Stimulated activated naive B cell treated with anti-CD40 and anti-IgM and Interleukin-4, amounts not matched to agents 10 μg/mL and 1 μg/mL and 100 μg/mL, for 72 hours (primary cell): ENCODE data around the gene EGLN2.
A peak's percentile ranks its signal among the peaks of the same experiment; 100 is the strongest.
"Not testable (repeated sequence)": the region's sequence is repeated elsewhere in the genome, so short reads cannot be mapped to it uniquely, and the experiment has no call there.

Experiments used
- ATAC-seq, 2 donors: fragments of 150-1000 bp; cut with Tn5 transposase; replicated peaks; 2 replicates each; pipeline ENCODE4 v1.10.0; 2021; ENCODE audit warnings: moderate library complexity in 1 of 2
- DNase-seq: peaks from one replicate; pipeline ENCODE4 v3.0.0; 2021
- H3K27ac Mint-ChIP-seq: one replicate; pipeline ENCODE4 v1.8.0; 2022; ENCODE audit warnings: mild to moderate bottlenecking, mixed read lengths
- H3K27me3 Mint-ChIP-seq, 2 donors: one replicate each; pipeline ENCODE4 v1.8.0; 2022; ENCODE audit warnings: mixed read lengths in 2 of 2
- H3K36me3 Mint-ChIP-seq, 2 donors: one replicate each; pipeline ENCODE4 v1.8.0; 2022; ENCODE audit warnings: mixed read lengths in 2 of 2, mild to moderate bottlenecking in 1 of 2
- H3K4me1 Mint-ChIP-seq, 2 donors: one replicate each; pipeline ENCODE4 v1.8.0; 2022; ENCODE audit warnings: mixed read lengths in 2 of 2, mild to moderate bottlenecking in 1 of 2
- H3K4me3 Mint-ChIP-seq, 2 donors: one replicate each; pipeline ENCODE4 v1.8.0; 2022; ENCODE audit warnings: mild to moderate bottlenecking in 2 of 2, mixed read lengths in 2 of 2, moderate library complexity in 1 of 2
- H3K9me3 Mint-ChIP-seq, 2 donors: one replicate each; pipeline ENCODE4 v1.8.0; 2022; ENCODE audit warnings: mixed read lengths in 2 of 2, mild to moderate bottlenecking in 1 of 2

EGLN2 gene

DNA sequence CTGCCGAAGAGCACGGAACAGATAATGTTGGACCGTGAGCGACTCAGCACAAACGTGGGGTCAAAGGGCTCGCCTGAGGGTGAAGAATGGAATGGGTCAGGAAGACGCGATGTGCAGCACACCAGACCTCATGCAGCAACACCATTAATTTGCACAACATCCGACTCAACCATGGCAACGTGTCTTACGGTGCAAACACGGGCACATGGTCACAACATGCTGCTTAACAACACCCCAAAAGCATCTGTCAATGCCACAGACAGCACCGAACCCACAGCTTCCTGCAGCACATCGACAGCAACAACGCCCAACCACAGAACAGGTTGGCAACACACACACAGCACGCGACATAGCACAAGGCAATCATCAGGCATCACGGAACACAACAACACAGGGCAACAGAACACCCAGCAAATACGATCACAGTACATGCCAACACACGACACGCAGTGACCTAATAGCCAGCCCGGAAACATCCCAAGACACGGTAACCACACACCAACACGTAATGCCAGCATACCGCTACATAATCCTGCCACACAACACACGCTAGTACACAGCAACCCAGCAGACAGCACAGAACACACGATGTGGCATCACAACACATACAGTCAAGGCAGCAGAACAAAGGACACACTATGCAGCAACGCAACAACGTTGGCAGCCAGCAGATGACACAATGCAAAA lies 27.9 kb downstream of the EGLN2 start:
- not testable (repeated sequence) for DNase-seq, H3K27ac Mint-ChIP-seq, H3K4me3 Mint-ChIP-seq, ATAC-seq, H3K27me3 Mint-ChIP-seq, H3K9me3 Mint-ChIP-seq
- Mint-ChIP-seq H3K4me1 (peaks cover 17 to 22% of the 10 kb centered on the region in 2 donors), H3K36me3 (peaks cover 15 to 26% of the 10 kb centered on the region in 2 donors)

DNA sequence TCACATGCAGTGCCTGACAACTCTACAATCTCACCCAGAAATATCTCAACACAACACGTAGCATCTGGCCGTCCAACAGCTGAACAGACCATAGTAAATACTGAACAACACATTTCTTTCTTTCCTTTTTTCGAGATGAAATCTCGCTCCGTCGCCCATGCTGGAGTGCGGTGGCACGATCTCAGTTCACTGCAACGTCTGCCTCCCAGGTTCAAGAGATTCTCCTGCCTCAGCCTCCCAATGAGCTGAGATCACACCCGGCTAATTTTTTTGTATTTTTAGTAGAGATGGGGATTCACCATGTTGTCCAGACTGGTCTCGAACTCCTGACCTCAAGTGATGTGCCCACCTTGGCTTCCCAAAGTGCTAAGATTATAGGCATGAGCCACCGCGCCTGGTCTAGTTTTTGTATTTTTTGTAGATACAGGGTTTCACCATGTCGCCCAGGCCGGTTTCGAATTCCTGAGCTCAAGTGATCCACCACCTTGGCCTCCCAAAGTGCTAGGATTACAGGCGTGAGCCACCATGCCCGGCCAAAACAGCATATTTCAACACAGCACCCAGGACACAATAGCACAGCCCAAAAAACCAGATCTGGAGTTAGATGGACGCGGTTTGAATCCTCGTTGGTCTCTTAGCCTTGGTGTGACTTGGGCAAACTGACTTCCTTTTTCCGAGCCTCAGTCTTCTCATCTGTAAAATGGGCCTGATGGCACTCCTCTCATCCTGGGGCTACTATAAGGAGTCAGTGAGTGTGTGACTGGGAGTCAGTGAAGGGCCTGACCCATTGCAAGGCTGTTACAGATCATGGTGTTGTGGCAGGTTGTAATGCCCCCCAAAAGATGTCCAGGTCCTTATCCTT lies 28.6 kb downstream of the EGLN2 start:
- H3K27ac Mint-ChIP-seq: no peak overlapping the region
- no peaks in the 10 kb centered on the region for H3K9me3 Mint-ChIP-seq
- no peaks in the 10 kb centered on the region for H3K27me3 Mint-ChIP-seq
- no peak overlapping the region for H3K4me3 Mint-ChIP-seq
- ATAC-seq (no peak), DNase-seq (no peak)
- peaks cover 15 to 26% of the 10 kb centered on the region in 2 donors for H3K36me3 Mint-ChIP-seq
- peaks cover 16% of the 10 kb centered on the region in 2 donors for H3K4me1 Mint-ChIP-seq

DNA sequence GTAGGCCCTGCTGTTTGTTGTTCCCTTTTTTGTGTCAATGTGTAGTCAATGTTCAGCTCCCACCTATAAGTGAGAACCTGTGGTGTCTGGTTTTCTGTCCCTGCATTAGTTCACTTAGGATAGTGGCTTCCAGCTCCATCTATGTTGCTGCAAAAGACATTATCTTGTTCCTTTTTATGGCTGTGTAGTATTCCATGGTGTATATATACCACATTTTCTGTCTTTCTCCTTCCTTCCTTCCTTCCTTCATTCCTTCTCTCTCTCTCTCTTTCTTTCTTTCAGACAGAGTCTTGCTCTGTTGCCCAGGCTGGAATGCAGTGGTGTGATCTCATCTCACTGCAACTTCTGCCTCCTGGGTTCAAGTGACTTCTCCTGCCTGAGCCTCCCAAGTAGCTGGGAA lies 30.2 kb downstream of the EGLN2 start:
- H3K36me3 Mint-ChIP-seq: peaks cover 15 to 26% of the 10 kb centered on the region in 2 donors
- no peak overlapping the region for H3K4me3 Mint-ChIP-seq
- DNase-seq: no peak
- H3K27ac Mint-ChIP-seq: no peak overlapping the region
- H3K4me1 Mint-ChIP-seq: peaks cover 0 to 2% of the 10 kb centered on the region in 2 donors
- H3K9me3 Mint-ChIP-seq: no peaks in the 10 kb centered on the region
- H3K27me3 Mint-ChIP-seq: no peaks in the 10 kb centered on the region
- no peak for ATAC-seq

DNA sequence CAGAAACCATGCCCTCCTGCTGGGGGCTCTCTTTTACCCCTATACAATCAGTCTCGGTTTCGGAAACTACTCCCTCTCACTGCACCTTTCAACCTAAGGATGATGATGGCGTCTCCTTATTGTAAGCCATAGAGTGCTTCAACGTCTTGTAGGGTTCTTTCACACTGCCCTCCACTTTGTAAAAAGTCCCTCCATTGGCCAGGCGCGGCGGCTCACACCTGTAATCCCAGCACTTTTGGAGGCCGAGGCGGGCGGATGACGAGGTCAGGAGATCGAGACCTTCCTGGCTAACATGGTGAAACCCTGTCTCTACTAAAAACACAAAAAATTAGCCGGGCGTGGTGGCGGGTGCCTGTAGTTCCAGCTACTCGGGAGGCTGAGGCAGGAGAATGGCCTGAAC lies 31.8 kb downstream of the EGLN2 start:
- not testable (repeated sequence) for H3K4me1 Mint-ChIP-seq, ATAC-seq, H3K27ac Mint-ChIP-seq

DNA sequence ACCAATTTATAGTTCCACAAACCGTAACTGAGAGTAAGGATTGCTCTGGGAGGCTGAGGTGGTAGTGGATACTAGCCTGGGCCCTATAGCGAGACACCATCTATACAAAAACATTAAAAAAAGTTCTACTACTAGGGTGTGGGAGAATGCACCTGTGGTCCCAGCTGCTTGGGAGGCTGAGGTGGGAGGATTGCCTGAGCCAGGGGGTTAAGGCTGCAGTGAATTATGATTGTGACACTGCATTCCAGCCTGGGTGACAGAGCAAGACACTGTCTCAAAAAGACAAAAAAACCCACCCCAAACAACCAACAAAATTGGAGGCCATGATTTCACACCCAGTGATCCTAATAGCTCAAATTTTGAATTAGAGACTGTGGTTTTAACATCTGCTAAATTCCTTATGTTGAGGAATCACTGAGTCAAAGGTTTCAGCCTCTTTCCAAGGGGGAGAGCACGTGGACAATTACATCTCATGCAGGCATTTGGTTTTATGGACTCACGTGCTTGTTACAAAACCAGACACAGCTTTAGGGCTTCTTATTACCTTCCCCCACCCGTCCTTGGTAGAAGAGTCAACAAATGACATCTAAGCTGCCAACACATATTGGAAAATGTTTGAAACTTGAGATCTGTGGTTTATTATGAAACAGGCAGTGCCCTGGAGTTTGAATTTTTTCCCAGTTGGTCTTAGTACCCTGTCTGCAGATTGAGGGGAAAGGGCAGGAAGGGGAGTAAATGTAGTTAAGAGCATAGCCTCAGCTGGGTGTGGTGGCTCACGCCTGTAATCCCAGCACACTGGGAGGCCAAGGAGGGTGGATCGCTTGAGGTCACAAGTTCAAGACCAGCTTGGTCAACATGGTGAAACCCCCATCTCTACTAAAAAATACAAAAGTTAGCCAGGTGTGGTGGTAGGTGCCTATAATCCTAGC lies 32.8 kb downstream of the EGLN2 start:
- ATAC-seq (no peak), DNase-seq (no peak)
- Mint-ChIP-seq H3K27ac (no peak overlapping the region), H3K4me1 (no peaks in the 10 kb centered on the region), H3K36me3 (peaks cover 13 to 19% of the 10 kb centered on the region in 2 donors), H3K27me3 (no peaks in the 10 kb centered on the region), H3K4me3 (no peak overlapping the region), H3K9me3 (no peaks in the 10 kb centered on the region)

More for the DNA sequence above, 31.8 kb downstream of the EGLN2 start:
- peaks cover 15 to 26% of the 10 kb centered on the region in 2 donors for H3K36me3 Mint-ChIP-seq
- DNase-seq, H3K9me3 Mint-ChIP-seq, H3K27me3 Mint-ChIP-seq, H3K4me3 Mint-ChIP-seq: not testable (repeated sequence)

DNA sequence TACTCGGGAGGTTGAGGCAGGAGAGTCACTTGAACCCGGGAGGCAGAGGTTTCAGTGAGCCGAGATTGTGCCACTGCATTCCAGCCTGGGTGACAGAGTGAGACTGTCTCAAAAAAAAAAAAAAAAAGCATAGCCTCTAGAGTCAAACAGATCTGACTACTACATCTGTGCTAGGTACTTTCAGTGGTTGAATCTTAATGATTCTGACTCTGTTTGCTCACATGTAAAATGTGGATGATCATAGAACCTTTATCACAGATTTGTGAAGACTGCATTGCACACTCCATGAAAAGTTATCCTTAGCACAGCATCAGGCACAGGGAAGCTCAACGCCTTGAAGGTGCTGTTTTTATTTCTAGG lies 33.4 kb downstream of the EGLN2 start:
- H3K9me3 Mint-ChIP-seq, H3K4me3 Mint-ChIP-seq, H3K27ac Mint-ChIP-seq, H3K27me3 Mint-ChIP-seq, DNase-seq, ATAC-seq, H3K4me1 Mint-ChIP-seq: not testable (repeated sequence)
- peaks cover 7 to 13% of the 10 kb centered on the region in 2 donors for H3K36me3 Mint-ChIP-seq

DNA sequence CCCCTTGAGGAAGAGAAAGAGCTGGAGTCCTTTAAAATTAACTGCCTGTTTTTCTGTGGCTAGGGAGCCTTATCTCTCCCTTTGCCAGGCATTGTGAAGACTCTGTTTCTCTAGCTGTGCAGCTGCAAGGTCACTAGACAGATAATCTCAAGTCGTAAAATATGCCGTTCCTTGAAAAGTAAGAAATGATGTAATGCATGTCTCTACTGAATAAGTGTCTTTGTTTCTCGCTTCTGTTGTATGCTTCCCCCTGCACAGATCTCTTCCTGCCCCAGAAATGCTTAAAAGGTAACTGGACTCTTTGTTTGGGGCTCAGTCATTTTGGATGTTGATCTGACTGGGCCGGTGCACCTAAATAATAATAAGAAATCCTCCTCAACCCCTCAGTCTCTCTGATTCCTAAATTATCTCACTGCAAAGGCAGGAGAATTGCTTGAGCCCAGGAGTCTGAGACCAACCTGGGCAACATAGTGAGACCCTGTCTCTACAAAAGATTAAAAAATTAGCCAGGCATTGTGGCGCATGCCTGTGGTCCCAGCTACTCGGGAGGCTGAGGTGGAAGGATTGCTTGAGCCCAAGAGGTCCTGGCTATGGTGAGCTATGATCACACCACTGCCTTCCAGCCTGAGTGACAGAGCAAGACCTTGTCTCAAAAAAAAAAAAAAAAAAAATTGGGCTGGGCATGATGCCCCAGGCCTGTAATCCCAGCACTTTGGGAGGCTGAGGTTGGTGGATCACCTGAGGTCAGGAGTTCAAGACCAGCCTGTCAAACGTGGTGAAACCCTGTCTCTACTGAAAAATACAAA lies 34.9 kb downstream of the EGLN2 start:
- H3K36me3 Mint-ChIP-seq, H3K9me3 Mint-ChIP-seq, ATAC-seq, H3K27ac Mint-ChIP-seq, H3K27me3 Mint-ChIP-seq, H3K4me1 Mint-ChIP-seq, H3K4me3 Mint-ChIP-seq, DNase-seq: not testable (repeated sequence)

DNA sequence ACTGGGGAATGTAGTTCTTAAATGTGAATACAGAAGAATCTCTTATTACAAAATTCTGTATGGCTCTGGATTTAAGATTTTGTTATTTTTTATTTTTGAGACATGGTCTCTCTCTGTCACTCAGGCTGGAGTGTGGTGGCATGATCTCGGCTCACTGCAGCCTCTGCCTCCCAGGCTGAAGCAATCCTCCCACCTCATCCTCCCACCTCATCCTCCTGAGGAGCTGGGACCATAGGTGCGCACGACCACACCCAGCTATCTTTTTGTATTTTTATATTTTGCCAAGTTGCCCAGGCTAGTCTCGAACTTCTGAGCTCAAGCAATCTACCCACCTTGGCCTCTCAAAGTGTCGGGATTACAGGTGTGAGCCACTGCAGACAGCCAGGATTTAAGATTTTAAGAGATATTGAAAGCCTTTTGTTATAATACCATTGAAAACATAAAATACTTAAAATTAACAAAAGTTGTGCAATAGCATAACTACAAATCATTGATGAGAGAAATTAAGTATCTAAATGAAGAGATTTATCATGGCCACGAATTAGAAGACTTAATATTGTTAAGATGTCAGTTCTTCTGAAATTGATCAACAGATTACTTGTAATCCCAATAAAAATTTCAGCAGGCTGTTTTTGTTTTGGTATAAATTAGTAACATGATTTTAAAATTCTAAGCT lies 37.9 kb downstream of the EGLN2 start:
- Mint-ChIP-seq H3K36me3 (no peaks in the 10 kb centered on the region), H3K9me3 (no peaks in the 10 kb centered on the region), H3K4me1 (no peaks in the 10 kb centered on the region), H3K27me3 (peaks cover 9 to 11% of the 10 kb centered on the region in 2 donors), H3K27ac (no peak overlapping the region), H3K4me3 (no peak overlapping the region)
- DNase-seq: no peak
- ATAC-seq: no peak

DNA sequence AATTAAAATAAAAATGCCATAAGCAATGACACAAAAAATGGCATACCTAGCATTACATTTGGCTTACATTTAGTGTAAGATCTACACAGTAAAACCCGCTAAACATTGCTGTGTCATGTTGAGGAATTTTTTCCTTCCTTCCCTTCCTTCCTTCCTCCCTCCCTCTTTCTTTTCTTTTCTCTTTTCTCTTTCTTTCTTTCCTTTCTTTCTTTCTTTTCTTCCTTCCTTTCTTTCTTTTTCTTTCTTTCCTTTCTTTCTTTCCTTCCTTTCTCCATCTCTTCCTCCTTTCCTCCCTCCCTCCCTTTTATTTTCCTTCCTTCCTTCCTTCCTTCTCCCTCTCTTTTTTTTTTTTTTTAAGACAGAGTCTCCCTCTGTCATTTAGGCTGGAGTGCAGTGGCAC lies 39.5 kb downstream of the EGLN2 start:
- H3K36me3 Mint-ChIP-seq, H3K9me3 Mint-ChIP-seq, H3K4me3 Mint-ChIP-seq, ATAC-seq, DNase-seq, H3K4me1 Mint-ChIP-seq, H3K27ac Mint-ChIP-seq: not testable (repeated sequence)
- H3K27me3 Mint-ChIP-seq: peaks cover 9 to 11% of the 10 kb centered on the region in 2 donors

DNA sequence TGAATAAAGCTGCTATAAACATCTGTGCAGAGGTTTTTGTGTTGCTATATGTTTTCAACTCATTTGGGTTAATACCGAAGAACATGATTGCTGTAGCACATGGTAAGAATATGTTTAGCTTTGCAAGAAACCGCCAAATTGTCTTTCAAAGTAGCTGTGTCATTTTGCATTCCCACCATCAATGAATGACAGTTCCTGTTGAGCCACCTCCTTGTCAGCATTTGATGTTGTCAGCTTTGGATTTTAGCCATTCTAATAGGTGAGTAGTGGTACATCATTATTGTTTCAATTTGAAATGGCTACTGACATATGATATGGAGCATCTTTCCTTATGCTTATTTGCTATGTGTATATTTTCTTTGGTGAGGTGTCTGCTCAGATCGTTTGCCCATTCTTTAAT lies 43.0 kb downstream of the EGLN2 start:
- not testable (repeated sequence) for H3K9me3 Mint-ChIP-seq, ATAC-seq, H3K27ac Mint-ChIP-seq, H3K36me3 Mint-ChIP-seq, H3K4me3 Mint-ChIP-seq, DNase-seq
- H3K27me3 Mint-ChIP-seq: peaks cover 15 to 22% of the 10 kb centered on the region in 2 donors
- peaks cover 6 to 18% of the 10 kb centered on the region in 2 donors for H3K4me1 Mint-ChIP-seq

DNA sequence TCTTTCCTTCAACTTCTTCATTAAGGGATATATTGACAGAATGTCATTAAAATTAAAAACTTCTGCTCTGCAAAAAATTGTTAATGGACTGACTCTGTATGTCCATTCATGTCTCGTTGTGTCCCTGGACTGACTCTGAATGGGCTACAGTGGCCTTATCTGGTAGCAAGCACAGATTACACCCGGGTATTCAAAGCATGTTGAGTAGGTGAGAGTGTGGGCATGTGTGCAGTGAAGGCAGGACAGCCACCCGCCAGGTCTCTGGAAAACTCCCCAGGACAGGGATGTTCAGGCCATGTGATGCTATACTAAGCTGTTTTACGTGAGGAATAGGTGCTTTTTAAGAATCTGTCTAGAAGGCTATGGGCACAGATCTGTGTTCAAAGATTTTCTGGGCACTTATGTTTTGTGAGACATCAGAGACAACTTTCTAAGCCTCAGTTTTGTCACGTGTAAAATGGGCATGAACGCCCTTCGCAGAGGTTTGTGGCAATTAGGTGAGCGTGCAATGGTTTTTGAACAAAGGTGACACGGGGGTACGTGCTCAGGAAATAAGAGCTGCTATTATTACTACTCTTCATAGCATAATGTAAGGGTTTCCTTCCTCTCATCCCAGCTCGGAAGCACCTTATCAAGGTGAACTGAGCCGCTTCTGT lies 44.1 kb downstream of the EGLN2 start:
- Mint-ChIP-seq H3K27me3 (peaks cover 26 to 33% of the 10 kb centered on the region in 2 donors), H3K4me1 (peaks cover 6 to 22% of the 10 kb centered on the region in 2 donors), H3K4me3 (peak overlapping the region; percentile 56 to 85)
- ATAC-seq: peak in 1 of 2 donors; percentile 4
- not testable (repeated sequence) for DNase-seq, H3K27ac Mint-ChIP-seq, H3K9me3 Mint-ChIP-seq, H3K36me3 Mint-ChIP-seq

DNA sequence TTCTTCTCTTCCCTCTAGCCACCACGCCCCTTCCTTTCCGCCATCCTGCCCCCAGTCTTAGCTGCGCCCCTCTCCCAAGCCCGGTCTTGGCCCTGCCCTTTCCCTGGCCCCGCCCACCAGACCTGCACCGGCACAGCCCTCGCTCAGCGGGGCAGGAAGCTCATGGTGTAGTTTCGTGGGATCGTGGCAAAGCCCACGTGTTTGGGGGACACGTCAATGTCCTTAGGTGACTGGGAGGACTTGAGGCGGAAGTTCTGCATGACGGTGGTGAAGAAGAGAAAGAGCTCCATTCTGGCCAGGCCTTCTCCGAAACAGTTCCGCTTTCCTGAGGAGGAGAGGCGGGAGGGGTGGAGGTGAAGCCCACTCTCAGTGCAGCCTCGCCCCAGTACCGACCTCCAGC lies 44.7 kb downstream of the EGLN2 start:
- DNase-seq: peak; percentile 74
- Mint-ChIP-seq H3K4me1 (peaks cover 6 to 24% of the 10 kb centered on the region in 2 donors), H3K4me3 (peak overlapping the region; percentile 80 to 85), H3K27ac (peak overlapping the region; percentile 62), H3K27me3 (peaks cover 30 to 38% of the 10 kb centered on the region in 2 donors)
- not testable (repeated sequence) for H3K36me3 Mint-ChIP-seq, H3K9me3 Mint-ChIP-seq
- peak; percentile 98 to 99 for ATAC-seq

DNA sequence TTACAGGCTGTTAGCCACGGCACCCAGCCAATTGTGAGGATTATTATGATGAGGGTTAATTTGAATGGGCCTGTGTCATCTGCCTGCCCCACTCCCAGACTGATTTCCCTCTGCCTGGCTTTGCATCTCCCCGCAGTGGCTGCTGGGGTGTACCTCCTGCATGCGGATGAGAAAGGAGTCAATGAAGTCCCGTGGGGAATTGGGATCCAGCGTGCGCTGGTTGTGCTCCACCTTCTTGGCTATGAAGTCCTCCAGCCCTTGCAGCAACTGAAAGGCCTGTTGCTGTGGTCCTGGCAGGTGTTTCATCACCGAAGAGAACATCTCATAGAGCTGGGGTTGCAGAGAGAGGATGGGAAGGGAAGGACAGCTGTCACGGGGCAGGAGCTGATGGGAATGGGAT lies 47.7 kb downstream of the EGLN2 start:
- Mint-ChIP-seq H3K27me3 (peaks cover 38 to 50% of the 10 kb centered on the region in 2 donors), H3K4me1 (peaks cover 6 to 24% of the 10 kb centered on the region in 2 donors)
- not testable (repeated sequence) for H3K9me3 Mint-ChIP-seq, ATAC-seq, H3K4me3 Mint-ChIP-seq, DNase-seq, H3K36me3 Mint-ChIP-seq, H3K27ac Mint-ChIP-seq
